Astrocyte (in vitro differentiated cells and primary cell): Measurements from ENCODE around the gene GSTA3. TPM values are rescaled to one million over a fixed set of nuclear protein-coding genes. Genes with fewer than 3 reads are reported as not detected.
A peak's percentile ranks its signal among the peaks of the same experiment; 100 is the strongest.

Experiments used
- DNase-seq: peaks from one replicate; pipeline ENCODE4 v3.0.0-alpha.2; 2010; ENCODE audit warnings: low read depth
- FAIRE-seq: peaks from 2 replicates; lab custom pipeline; 2011; peaks lifted over from hg19 to GRCh38; lab: Jason Lieb, UNC
- H2AFZ ChIP-seq: 2 replicates; pipeline ENCODE4 v1.6.0; 2012; ENCODE audit warnings: low read depth, low read length, inconsistent platforms
- H3K27ac ChIP-seq: 2 replicates; pipeline ENCODE4 v1.5.1; 2011; ENCODE audit warnings: low read depth, low read length, inconsistent platforms
- H3K27me3 ChIP-seq: 2 replicates; pipeline ENCODE4 v1.6.0; 2011; ENCODE audit warnings: low read length, inconsistent platforms; ENCODE audit not compliant: insufficient read depth
- H3K36me3 ChIP-seq: 2 replicates; pipeline ENCODE4 v1.5.1; 2011; ENCODE audit warnings: low read length, inconsistent platforms; ENCODE audit not compliant: insufficient read depth
- H3K4me1 ChIP-seq: 2 replicates; pipeline ENCODE4 v1.5.1; 2011; ENCODE audit warnings: low read length, inconsistent platforms; ENCODE audit not compliant: insufficient read depth
- H3K4me2 ChIP-seq: 2 replicates; pipeline ENCODE4 v1.6.0; 2012; ENCODE audit warnings: low read length, inconsistent platforms
- H3K4me3 ChIP-seq: 2 replicates; pipeline ENCODE4 v1.5.1; 2011; ENCODE audit warnings: low read depth, mild to moderate bottlenecking, low read length, inconsistent platforms; ENCODE audit not compliant: insufficient read depth
- H3K79me2 ChIP-seq: 2 replicates; pipeline ENCODE4 v1.6.0; 2012; ENCODE audit warnings: mild to moderate bottlenecking, low read length, inconsistent platforms; ENCODE audit not compliant: insufficient read depth
- H3K9ac ChIP-seq: 2 replicates; pipeline ENCODE4 v1.6.0; 2012; ENCODE audit warnings: mild to moderate bottlenecking, low read length, inconsistent platforms
- H3K9me3 ChIP-seq: 2 replicates; pipeline ENCODE4 v1.5.1; 2012; ENCODE audit warnings: low read depth, mild to moderate bottlenecking, low read length, inconsistent platforms; ENCODE audit not compliant: insufficient read depth
- H4K20me1 ChIP-seq: 2 replicates; pipeline ENCODE4 v1.6.0; 2012; ENCODE audit warnings: low read length, inconsistent platforms; ENCODE audit not compliant: insufficient read depth
- H3K27ac Mint-ChIP-seq: one replicate; pipeline ENCODE4 v1.8.0; 2021; ENCODE audit warnings: mild to moderate bottlenecking, mixed read lengths; ENCODE audit not compliant: unreplicated experiment
- H3K27me3 Mint-ChIP-seq: one replicate; pipeline ENCODE4 v1.8.0; 2021; ENCODE audit warnings: low read depth, mixed read lengths; ENCODE audit not compliant: unreplicated experiment
- H3K36me3 Mint-ChIP-seq: one replicate; pipeline ENCODE4 v1.8.0; 2021; ENCODE audit warnings: low read depth, mixed read lengths; ENCODE audit not compliant: unreplicated experiment
- H3K4me1 Mint-ChIP-seq: one replicate; pipeline ENCODE4 v1.8.0; 2021; ENCODE audit warnings: low read depth, mixed read lengths; ENCODE audit not compliant: unreplicated experiment
- H3K4me3 Mint-ChIP-seq: one replicate; pipeline ENCODE4 v1.8.0; 2021; ENCODE audit warnings: mild to moderate bottlenecking, moderate library complexity, mixed read lengths; ENCODE audit not compliant: unreplicated experiment
- H3K9me3 Mint-ChIP-seq: one replicate; pipeline ENCODE4 v1.8.0; 2021; ENCODE audit warnings: mild to moderate bottlenecking, mixed read lengths; ENCODE audit not compliant: unreplicated experiment
- EZH2 ChIP-seq: IDR thresholded peaks from 2 replicates; pipeline ENCODE4 v1.6.1; 2012; ENCODE audit warnings: mild to moderate bottlenecking, low read length, inconsistent platforms; ENCODE audit not compliant: insufficient read depth
- total RNA-seq: library from RNA; stranded (reverse); gene quantifications from 2 replicates; pipeline ENCODE4 v1.2.1, GENCODE V29; 2021
- TF ChIP-seq, protein P1 (sequence below): IDR thresholded peaks from 2 replicates; pipeline ENCODE4 v1.5.1; 2011; ENCODE audit warnings: low read depth, mild to moderate bottlenecking, inconsistent platforms, low read length, moderate library complexity; ENCODE audit not compliant: insufficient read depth

GSTA3 gene
- total RNA-seq, 1 donor from 2014 or later, result not detected

GRCh38 chr6:52881662-52881995, 27.9 kb downstream of the GSTA3 start:
- H3K27me3 ChIP-seq, result no peaks in the 10 kb centered on the region
- peaks cover 18% of the 10 kb centered on the region for H3K4me1 ChIP-seq
- peak overlapping the region; percentile 88 for H3K4me2 ChIP-seq
- DNase-seq (no peak), FAIRE-seq (no peak)
- H3K4me3 ChIP-seq, result no peak overlapping the region
- no peaks in the 10 kb centered on the region for H3K9me3 ChIP-seq
- Mint-ChIP-seq H3K9me3 (no peaks in the 10 kb centered on the region), H3K4me3 (no peak overlapping the region), H3K4me1 (peaks cover 22% of the 10 kb centered on the region), H3K27ac (no peak overlapping the region), H3K27me3 (peaks cover 5% of the 10 kb centered on the region), H3K36me3 (peaks cover 1% of the 10 kb centered on the region)
- no peaks in the 10 kb centered on the region for H3K79me2 ChIP-seq
- H3K9ac ChIP-seq, result no peak overlapping the region
- H3K36me3 ChIP-seq, result no peaks in the 10 kb centered on the region
- H4K20me1 ChIP-seq, result no peaks in the 10 kb centered on the region
- no peak overlapping the region for H3K27ac ChIP-seq
- TF ChIP-seq, protein P1, sequence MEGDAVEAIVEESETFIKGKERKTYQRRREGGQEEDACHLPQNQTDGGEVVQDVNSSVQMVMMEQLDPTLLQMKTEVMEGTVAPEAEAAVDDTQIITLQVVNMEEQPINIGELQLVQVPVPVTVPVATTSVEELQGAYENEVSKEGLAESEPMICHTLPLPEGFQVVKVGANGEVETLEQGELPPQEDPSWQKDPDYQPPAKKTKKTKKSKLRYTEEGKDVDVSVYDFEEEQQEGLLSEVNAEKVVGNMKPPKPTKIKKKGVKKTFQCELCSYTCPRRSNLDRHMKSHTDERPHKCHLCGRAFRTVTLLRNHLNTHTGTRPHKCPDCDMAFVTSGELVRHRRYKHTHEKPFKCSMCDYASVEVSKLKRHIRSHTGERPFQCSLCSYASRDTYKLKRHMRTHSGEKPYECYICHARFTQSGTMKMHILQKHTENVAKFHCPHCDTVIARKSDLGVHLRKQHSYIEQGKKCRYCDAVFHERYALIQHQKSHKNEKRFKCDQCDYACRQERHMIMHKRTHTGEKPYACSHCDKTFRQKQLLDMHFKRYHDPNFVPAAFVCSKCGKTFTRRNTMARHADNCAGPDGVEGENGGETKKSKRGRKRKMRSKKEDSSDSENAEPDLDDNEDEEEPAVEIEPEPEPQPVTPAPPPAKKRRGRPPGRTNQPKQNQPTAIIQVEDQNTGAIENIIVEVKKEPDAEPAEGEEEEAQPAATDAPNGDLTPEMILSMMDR, result no peak
- no peak for TF ChIP-seq EZH2
- H2AFZ ChIP-seq, result peak overlapping the region; percentile 96

GRCh38 chr6:52877786-52878185, 31.7 kb downstream of the GSTA3 start:
- peaks cover 4% of the 10 kb centered on the region for H3K27me3 ChIP-seq
- Mint-ChIP-seq H3K4me3 (no peak overlapping the region), H3K4me1 (peaks cover 44% of the 10 kb centered on the region), H3K27me3 (peaks cover 6% of the 10 kb centered on the region), H3K27ac (peak overlapping the region; percentile 89), H3K9me3 (no peaks in the 10 kb centered on the region), H3K36me3 (no peaks in the 10 kb centered on the region)
- H3K4me2 ChIP-seq, result peak overlapping the region; percentile 31
- peaks cover 21% of the 10 kb centered on the region for H3K4me1 ChIP-seq
- no peaks in the 10 kb centered on the region for H3K9me3 ChIP-seq
- no peak overlapping the region for H3K4me3 ChIP-seq
- H3K36me3 ChIP-seq, result no peaks in the 10 kb centered on the region
- no peaks in the 10 kb centered on the region for H4K20me1 ChIP-seq
- FAIRE-seq (peak; percentile 43), DNase-seq (peak; percentile 51)
- no peak overlapping the region for H3K9ac ChIP-seq
- no peak overlapping the region for H2AFZ ChIP-seq
- H3K27ac ChIP-seq, result peak overlapping the region; percentile 12
- no peaks in the 10 kb centered on the region for H3K79me2 ChIP-seq
- TF ChIP-seq, protein P1, result no peak
- TF ChIP-seq EZH2, result no peak

GRCh38 chr6:52877168-52877567, 32.3 kb downstream of the GSTA3 start:
- Mint-ChIP-seq H3K27me3 (peaks cover 6% of the 10 kb centered on the region), H3K4me3 (no peak overlapping the region), H3K4me1 (peaks cover 44% of the 10 kb centered on the region), H3K9me3 (no peaks in the 10 kb centered on the region), H3K27ac (peak overlapping the region; percentile 89), H3K36me3 (no peaks in the 10 kb centered on the region)
- no peaks in the 10 kb centered on the region for H3K9me3 ChIP-seq
- no peak overlapping the region for H3K9ac ChIP-seq
- peak overlapping the region; percentile 12 for H3K27ac ChIP-seq
- FAIRE-seq, result peak; percentile 56
- DNase-seq, result peak; percentile 97
- no peak overlapping the region for H3K4me3 ChIP-seq
- peak overlapping the region; percentile 39 for H3K4me2 ChIP-seq
- TF ChIP-seq, protein P1, result no peak
- no peak for TF ChIP-seq EZH2
- H3K36me3 ChIP-seq, result no peaks in the 10 kb centered on the region
- H4K20me1 ChIP-seq, result no peaks in the 10 kb centered on the region
- peaks cover 20% of the 10 kb centered on the region for H3K4me1 ChIP-seq
- peaks cover 4% of the 10 kb centered on the region for H3K27me3 ChIP-seq
- no peak overlapping the region for H2AFZ ChIP-seq
- H3K79me2 ChIP-seq, result no peaks in the 10 kb centered on the region
